Caco-2 (cell line): ENCODE results near the gene ADNP. TPM values are rescaled to one million over a fixed set of nuclear protein-coding genes. Genes with fewer than 3 reads are reported as not detected.

ENCODE experiments used
- BruUV-seq: library from RNA; stranded (reverse); fragments of 400-500 nt; replicated peaks from 2 replicates; lab custom pipeline; 2021; lab: Mats Ljungman, UMichigan
- CTCF ChIA-PET: fragments of 300-600 bp; sonication (Branson Sonifier 250); formaldehyde crosslinking; loops from one replicate; lab custom pipeline; 2022; ENCODE audit warnings: antibody characterized with exemption; lab: Charles Lee
- POLR2A ChIA-PET: fragments of 300-600 bp; sonication (Branson Sonifier 250); formaldehyde crosslinking; loops from one replicate; lab custom pipeline; 2022; ENCODE audit warnings: antibody characterized with exemption; lab: Charles Lee
- DNase-seq, 2 experiments: peaks; one replicate each; pipeline versions ENCODE4 v3.0.0 to v3.0.0-alpha.2; 2020 to 2022
- H3K27me3 ChIP-seq: replicated peaks from 2 replicates; pipeline ENCODE4 v1.6.0; 2011; ENCODE audit warnings: low read length; ENCODE audit not compliant: control insufficient read depth, insufficient read depth
- H3K36me3 ChIP-seq: 2 replicates; pipeline ENCODE4 v1.5.1; 2011; ENCODE audit warnings: low read length; ENCODE audit not compliant: control insufficient read depth, insufficient read depth
- H3K4me1 ChIP-seq: fragments of 250-450 bp; sonication (Bioruptor Pico); 2 replicates; pipeline ENCODE4 v1.5.1; 2020; ENCODE audit warnings: mild to moderate bottlenecking
- H3K4me3 ChIP-seq: 2 replicates; pipeline ENCODE4 v1.5.1; 2011; ENCODE audit warnings: low read depth, mild to moderate bottlenecking, control low read depth, low read length
- H3K9me3 ChIP-seq: fragments of 250-450 bp; sonication (Bioruptor Pico); 2 replicates; pipeline ENCODE4 v1.5.1; 2020; ENCODE audit warnings: mild to moderate bottlenecking, moderate library complexity
- H3K27ac Mint-ChIP-seq: one replicate; pipeline ENCODE4 v1.8.0; 2022; ENCODE audit warnings: mixed read lengths; ENCODE audit not compliant: unreplicated experiment
- H3K27me3 Mint-ChIP-seq: one replicate; pipeline ENCODE4 v1.8.0; 2022; ENCODE audit warnings: mixed read lengths; ENCODE audit not compliant: insufficient read depth, unreplicated experiment
- H3K36me3 Mint-ChIP-seq: one replicate; pipeline ENCODE4 v1.8.0; 2022; ENCODE audit warnings: mild to moderate bottlenecking, mixed read lengths; ENCODE audit not compliant: insufficient read depth, unreplicated experiment
- H3K4me1 Mint-ChIP-seq: one replicate; pipeline ENCODE4 v1.8.0; 2022; ENCODE audit warnings: low read depth, mixed read lengths; ENCODE audit not compliant: unreplicated experiment
- H3K4me3 Mint-ChIP-seq: one replicate; pipeline ENCODE4 v1.8.0; 2022; ENCODE audit warnings: mild to moderate bottlenecking, moderate library complexity, mixed read lengths; ENCODE audit not compliant: unreplicated experiment
- H3K9me3 Mint-ChIP-seq: one replicate; pipeline ENCODE4 v1.8.0; 2022; ENCODE audit warnings: mixed read lengths; ENCODE audit not compliant: unreplicated experiment
- CTCF ChIP-seq, 2 experiments: fragments of 200-600 bp in 1 of 2; IDR thresholded peaks; 1 replicate in 1 of 2; 2 replicates in 1 of 2; pipeline versions ENCODE4 v1.5.1 to v1.8.0; 2011 to 2022; ENCODE audit warnings: antibody characterized with exemption in 1 of 2, control low read depth in 1 of 2, inconsistent platforms in 1 of 2, low read depth in 1 of 2, low read length in 1 of 2, mild to moderate bottlenecking in 1 of 2, moderate library complexity in 1 of 2; ENCODE audit not compliant: insufficient read depth in 1 of 2, severe bottlenecking in 1 of 2, unreplicated experiment in 1 of 2
- intact Hi-C: fragments of 100-400 bp; cut with micrococcal nuclease; formaldehyde crosslinking; loops from one replicate; pipeline ENCODE4 v1.10.0; 2022; ENCODE audit not compliant: unreplicated experiment
- total RNA-seq: library from RNA; stranded (reverse); gene quantifications from 2 replicates; pipeline ENCODE4 v1.2.3, GENCODE V29; 2022

Gene ADNP
- total RNA-seq, 1 experiment from 2014 or later, result 154 TPM

DNA sequence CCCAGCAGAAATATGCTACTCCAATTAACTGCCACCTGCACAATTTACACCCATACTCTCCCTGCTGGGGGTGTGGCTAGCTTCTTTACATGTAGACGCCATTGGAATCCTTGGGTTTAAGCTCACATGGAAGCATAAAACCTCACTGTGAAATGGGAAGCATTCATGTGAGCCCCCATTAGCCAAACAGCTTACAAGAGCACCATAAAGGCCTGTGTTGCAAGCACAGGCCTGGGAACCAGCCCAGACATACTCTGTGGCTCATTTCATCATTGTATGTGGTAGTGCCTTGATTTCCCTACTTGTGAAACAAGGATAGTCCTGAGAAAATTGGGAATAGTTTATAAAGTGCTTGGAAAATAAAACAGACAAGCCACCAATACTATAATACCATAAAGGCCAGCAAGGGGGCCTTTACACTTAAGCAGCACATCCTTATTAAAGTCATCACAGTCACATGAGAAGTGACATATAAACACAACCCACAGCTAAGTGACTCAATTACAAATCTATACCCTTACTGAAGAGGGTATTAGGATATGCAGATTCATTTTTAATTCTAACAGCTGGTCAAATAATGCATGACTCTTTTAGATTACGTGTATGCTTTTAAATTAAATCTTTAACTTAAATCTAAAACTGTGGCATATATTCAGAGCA lies 6.8 kb downstream of the ADNP start:
- Mint-ChIP-seq H3K9me3 (no peaks in the 10 kb centered on the region), H3K4me1 (peaks cover 44% of the 10 kb centered on the region), H3K36me3 (peaks cover 100% of the 10 kb centered on the region), H3K27ac (no peak overlapping the region), H3K4me3 (no peak overlapping the region), H3K27me3 (no peaks in the 10 kb centered on the region)
- DNase-seq, result no peak
- intact Hi-C loops, result no loop called here
- no peak overlapping the region for H3K4me3 ChIP-seq
- peaks cover 5% of the 10 kb centered on the region for H3K36me3 ChIP-seq
- H3K4me1 ChIP-seq, result peaks cover 22% of the 10 kb centered on the region
- no TSS peak for BruUV-seq
- no peaks in the 10 kb centered on the region for H3K9me3 ChIP-seq
- ChIA-PET POLR2A (interaction anchor here (0.9 to 1.0 kb wide), 3 partner anchors 8 to 34 kb away, joined by 3 read pairs; partner anchors contain the start of gene DPM1), CTCF (interaction anchor here (0.8 kb wide), 1 partner anchor 13 kb away, joined by 3 read pairs; no protein-coding TSS in a partner anchor)
- TF ChIP-seq CTCF (IDR thresholded peaks at IDR 0.05; ENCODE audit: insufficient read depth in 1 of 2, low read depth in 1 of 2, low read length in 1 of 2, severe bottlenecking in 1 of 2, unreplicated experiment in 1 of 2), result no peak
- H3K27me3 ChIP-seq, result no peaks in the 10 kb centered on the region

DNA sequence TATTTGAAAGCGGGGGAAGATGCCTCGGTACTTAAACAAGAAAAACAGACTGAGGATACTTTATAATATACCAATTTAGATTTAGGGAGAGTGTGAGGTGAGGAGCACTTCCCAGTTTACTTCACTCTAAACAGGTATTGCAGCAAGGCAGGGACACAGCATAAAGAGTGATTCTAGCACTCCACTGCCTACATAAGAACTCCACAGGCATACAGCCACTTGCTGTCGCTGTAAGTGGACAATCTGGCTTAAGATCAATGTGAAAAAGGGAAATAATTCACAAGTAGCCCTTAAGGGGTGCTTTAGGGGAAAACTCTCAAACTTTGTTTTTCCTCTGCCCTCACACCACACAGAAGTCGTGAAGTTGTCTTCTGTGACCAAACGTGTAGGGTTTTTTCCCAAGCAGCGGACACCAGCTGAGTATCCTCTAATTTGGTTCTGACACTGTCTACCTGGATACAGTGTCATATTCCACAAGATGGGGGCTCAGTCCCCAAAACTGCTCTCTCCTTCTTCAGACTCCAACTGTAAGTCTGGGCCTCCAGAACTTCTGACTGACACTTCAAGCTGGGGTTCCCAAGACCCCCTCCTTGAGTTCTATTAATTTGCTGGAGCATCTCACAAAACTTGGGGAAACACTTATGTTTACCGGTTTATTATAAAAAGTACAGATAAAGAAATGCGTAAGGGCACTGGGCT lies 9.3 kb downstream of the ADNP start:
- POLR2A ChIA-PET, result interaction anchor here (0.6 to 0.7 kb wide), 2 partner anchors 9 to 19 kb away, joined by 6 to 7 read pairs; partner anchors contain the start of gene ADNP

More for the DNA sequence above, 9.3 kb downstream of the ADNP start:
- Mint-ChIP-seq H3K4me3 (no peak overlapping the region), H3K27me3 (no peaks in the 10 kb centered on the region), H3K27ac (peak overlapping the region; percentile 58), H3K9me3 (no peaks in the 10 kb centered on the region), H3K4me1 (peaks cover 41% of the 10 kb centered on the region), H3K36me3 (peaks cover 99% of the 10 kb centered on the region)
- no TSS peak for BruUV-seq
- no peak for TF ChIP-seq CTCF (IDR thresholded peaks at IDR 0.05; ENCODE audit: insufficient read depth in 1 of 2, low read depth in 1 of 2, low read length in 1 of 2, severe bottlenecking in 1 of 2, unreplicated experiment in 1 of 2)
- intact Hi-C loops, result no loop called here
- Histone ChIP-seq H3K27me3 (no peaks in the 10 kb centered on the region), H3K4me1 (peaks cover 15% of the 10 kb centered on the region), H3K36me3 (peaks cover 1% of the 10 kb centered on the region; the same call in 1 of the 2 replicates), H3K9me3 (no peaks in the 10 kb centered on the region), H3K4me3 (no peak overlapping the region)
- no peak for DNase-seq
- CTCF ChIA-PET, result interaction anchor here (0.5 to 1.4 kb wide), 4 partner anchors 27 to 620 kb away, joined by 3 to 6 read pairs (median 4); partner anchors contain the start of genes BCAS4 and NFATC2
